ENCODE results near the gene PRDM16.

PRDM16 gene

DNA sequence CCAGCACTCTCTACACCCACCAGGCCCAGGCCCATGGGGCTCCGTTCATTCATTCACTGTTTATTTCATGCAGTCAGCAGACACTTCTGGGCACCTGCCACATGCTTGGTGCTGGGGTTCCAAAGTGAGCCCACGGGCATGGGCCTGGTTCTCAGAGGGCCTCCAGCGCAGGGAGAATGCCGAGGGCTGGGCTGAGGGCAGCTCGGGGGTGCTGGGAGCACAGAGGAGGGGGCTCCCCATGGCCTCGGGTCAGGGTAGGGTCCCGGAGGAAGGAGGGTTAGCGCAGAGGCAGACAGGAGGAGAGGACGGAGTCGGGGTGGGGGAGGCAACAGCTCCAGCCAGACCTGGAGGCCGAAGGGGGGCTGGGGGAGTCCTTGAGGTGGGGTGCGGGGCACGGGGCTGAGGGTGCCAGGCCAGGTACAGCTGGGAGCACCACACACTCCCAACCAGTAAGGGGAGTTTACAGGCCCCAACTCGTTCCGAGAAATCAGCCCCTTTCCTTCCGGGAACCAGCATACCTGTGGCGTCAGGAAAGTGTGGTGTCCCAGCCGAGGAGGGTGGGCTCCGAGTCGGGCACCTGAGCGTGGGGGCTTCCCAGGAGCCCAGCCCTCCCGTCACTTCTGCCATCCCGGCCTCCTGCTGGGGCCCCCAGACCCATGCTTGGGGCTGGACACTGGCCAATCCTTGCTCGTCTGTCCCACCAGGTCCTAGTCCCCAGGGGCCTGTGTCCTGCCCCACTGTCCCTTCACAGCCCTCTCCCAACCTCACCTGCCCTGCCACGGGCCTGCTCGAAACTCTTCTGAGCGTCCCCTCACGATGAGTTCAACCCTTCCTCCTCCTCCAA lies 396.3 kb downstream of the PRDM16 start:
- no peaks in the 10 kb centered on the region for H3K9me2 ChIP-seq (replicated peaks; ENCODE audit: insufficient read depth, low read length)
- H3K4me3 ChIP-seq (ENCODE audit: low read length): no peak overlapping the region
- no peaks in the 10 kb centered on the region for H3K4me1 ChIP-seq (ENCODE audit: low read length)
- no peaks in the 10 kb centered on the region for H3K9me3 ChIP-seq (replicated peaks; ENCODE audit: insufficient read depth, low read length)
- H3K9ac ChIP-seq (ENCODE audit: low read length): no peak overlapping the region
- no peak overlapping the region for H2AFZ ChIP-seq (ENCODE audit: low read length)
- TF ChIP-seq, protein P1, sequence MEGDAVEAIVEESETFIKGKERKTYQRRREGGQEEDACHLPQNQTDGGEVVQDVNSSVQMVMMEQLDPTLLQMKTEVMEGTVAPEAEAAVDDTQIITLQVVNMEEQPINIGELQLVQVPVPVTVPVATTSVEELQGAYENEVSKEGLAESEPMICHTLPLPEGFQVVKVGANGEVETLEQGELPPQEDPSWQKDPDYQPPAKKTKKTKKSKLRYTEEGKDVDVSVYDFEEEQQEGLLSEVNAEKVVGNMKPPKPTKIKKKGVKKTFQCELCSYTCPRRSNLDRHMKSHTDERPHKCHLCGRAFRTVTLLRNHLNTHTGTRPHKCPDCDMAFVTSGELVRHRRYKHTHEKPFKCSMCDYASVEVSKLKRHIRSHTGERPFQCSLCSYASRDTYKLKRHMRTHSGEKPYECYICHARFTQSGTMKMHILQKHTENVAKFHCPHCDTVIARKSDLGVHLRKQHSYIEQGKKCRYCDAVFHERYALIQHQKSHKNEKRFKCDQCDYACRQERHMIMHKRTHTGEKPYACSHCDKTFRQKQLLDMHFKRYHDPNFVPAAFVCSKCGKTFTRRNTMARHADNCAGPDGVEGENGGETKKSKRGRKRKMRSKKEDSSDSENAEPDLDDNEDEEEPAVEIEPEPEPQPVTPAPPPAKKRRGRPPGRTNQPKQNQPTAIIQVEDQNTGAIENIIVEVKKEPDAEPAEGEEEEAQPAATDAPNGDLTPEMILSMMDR (IDR thresholded peaks at IDR 0.05; ENCODE audit: low read length): no peak
- TF ChIP-seq EZH2 (optimal IDR thresholded peaks at IDR 0.05; ENCODE audit: low read depth, low read length): no peak
- no peak for TF ChIP-seq EZH2phosphoT487 (IDR thresholded peaks at IDR 0.05; ENCODE audit: low read length)
- H3K27ac ChIP-seq (ENCODE audit: low read length): no peak overlapping the region
- no peaks in the 10 kb centered on the region for H3K36me3 ChIP-seq (replicated peaks; ENCODE audit: insufficient read depth, low read length)
- no peaks in the 10 kb centered on the region for H3F3A ChIP-seq (ENCODE audit: insufficient read depth, low read length)
- no peaks in the 10 kb centered on the region for H3K79me2 ChIP-seq (ENCODE audit: low read length)
- H4K20me1 ChIP-seq (ENCODE audit: insufficient read depth, low read length): no peaks in the 10 kb centered on the region
- DNase-seq: no peak
- peaks cover 93% of the 10 kb centered on the region for H3K27me3 ChIP-seq (replicated peaks; ENCODE audit: insufficient read depth, low read length)
- H3K4me2 ChIP-seq (ENCODE audit: low read depth, low read length): no peak overlapping the region

DNA sequence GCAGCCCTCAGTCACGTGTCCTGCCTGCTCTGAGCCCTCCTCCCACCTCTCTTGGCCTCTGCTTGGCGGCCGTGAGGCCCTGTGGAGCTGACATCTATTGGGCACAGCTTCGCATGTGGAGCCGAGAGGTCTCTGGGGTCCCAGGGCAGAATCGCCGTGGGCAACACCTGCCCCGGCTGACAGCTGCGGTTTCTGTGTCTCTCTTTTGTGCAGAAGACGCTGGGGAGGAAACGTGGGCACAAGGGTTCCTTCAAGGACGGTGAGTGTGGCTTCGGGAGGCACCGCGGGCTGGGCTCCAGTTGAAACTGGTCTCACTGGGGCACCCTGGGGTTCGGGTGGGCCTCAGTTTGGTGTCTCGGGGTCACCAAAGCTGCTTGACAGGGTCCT lies 396.9 kb downstream of the PRDM16 start:
- H3K27me3 ChIP-seq (replicated peaks; ENCODE audit: insufficient read depth, low read length): peaks cover 90% of the 10 kb centered on the region
- no peak for DNase-seq
- no peaks in the 10 kb centered on the region for H3K9me2 ChIP-seq (replicated peaks; ENCODE audit: insufficient read depth, low read length)
- no peaks in the 10 kb centered on the region for H3F3A ChIP-seq (ENCODE audit: insufficient read depth, low read length)
- no peak overlapping the region for H3K4me3 ChIP-seq (ENCODE audit: low read length)
- H2AFZ ChIP-seq (ENCODE audit: low read length): no peak overlapping the region
- H3K4me1 ChIP-seq (ENCODE audit: low read length): no peaks in the 10 kb centered on the region
- no peak overlapping the region for H3K4me2 ChIP-seq (ENCODE audit: low read depth, low read length)
- H3K36me3 ChIP-seq (replicated peaks; ENCODE audit: insufficient read depth, low read length): no peaks in the 10 kb centered on the region
- no peaks in the 10 kb centered on the region for H3K79me2 ChIP-seq (ENCODE audit: low read length)
- no peaks in the 10 kb centered on the region for H4K20me1 ChIP-seq (ENCODE audit: insufficient read depth, low read length)
- no peaks in the 10 kb centered on the region for H3K9me3 ChIP-seq (replicated peaks; ENCODE audit: insufficient read depth, low read length)
- H3K9ac ChIP-seq (ENCODE audit: low read length): no peak overlapping the region
- no peak overlapping the region for H3K27ac ChIP-seq (ENCODE audit: low read length)
- TF ChIP-seq, protein P1 (IDR thresholded peaks at IDR 0.05; ENCODE audit: low read length): no peak
- no peak for TF ChIP-seq EZH2 (optimal IDR thresholded peaks at IDR 0.05; ENCODE audit: low read depth, low read length)
- TF ChIP-seq EZH2phosphoT487 (IDR thresholded peaks at IDR 0.05; ENCODE audit: low read length): no peak

DNA sequence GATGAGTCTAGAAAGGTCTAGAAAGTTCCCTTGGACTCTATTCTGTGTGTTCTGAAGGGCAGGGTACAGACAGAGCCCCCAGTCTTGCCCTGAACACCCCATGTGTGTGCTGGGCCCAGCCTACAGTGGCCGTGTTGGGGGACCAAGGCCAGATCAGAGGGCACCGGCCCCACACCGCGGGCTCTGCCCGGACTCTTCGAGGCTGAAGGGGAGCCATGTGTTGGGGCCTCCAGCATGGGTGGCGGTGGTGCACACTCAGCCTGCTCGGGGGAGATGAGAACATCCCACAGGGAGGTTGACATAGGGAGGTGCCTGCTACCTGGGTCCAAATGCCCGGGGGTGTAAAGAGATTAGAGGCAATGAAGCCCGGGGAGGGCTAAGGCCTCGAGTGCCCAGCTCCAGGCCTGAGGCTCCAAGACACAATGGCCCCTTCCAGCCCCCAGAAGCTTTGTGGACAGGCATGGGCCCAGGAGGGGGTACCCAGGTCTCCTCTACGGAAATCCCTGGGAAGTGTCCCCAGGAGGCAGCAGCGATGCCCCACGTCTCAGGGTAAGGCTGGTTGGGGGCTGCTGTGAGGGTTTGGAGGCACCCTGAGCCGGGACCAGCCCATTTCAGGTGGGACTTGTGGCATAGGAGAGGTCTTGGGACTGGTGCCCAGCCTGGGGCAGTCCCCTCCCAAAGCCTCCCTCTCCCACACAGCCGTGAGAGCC lies 397.5 kb downstream of the PRDM16 start:
- Histone ChIP-seq H3K4me1 (ENCODE audit: low read length) (no peaks in the 10 kb centered on the region), H3K4me2 (ENCODE audit: low read depth, low read length) (no peak overlapping the region), H3K9me3 (replicated peaks; ENCODE audit: insufficient read depth, low read length) (no peaks in the 10 kb centered on the region), H3K9ac (ENCODE audit: low read length) (no peak overlapping the region), H2AFZ (ENCODE audit: low read length) (no peak overlapping the region), H3K36me3 (replicated peaks; ENCODE audit: insufficient read depth, low read length) (no peaks in the 10 kb centered on the region), H3K27me3 (replicated peaks; ENCODE audit: insufficient read depth, low read length) (peaks cover 90% of the 10 kb centered on the region), H3K4me3 (ENCODE audit: low read length) (no peak overlapping the region), H3K79me2 (ENCODE audit: low read length) (no peaks in the 10 kb centered on the region), H3K9me2 (replicated peaks; ENCODE audit: insufficient read depth, low read length) (no peaks in the 10 kb centered on the region), H4K20me1 (ENCODE audit: insufficient read depth, low read length) (no peaks in the 10 kb centered on the region), H3F3A (ENCODE audit: insufficient read depth, low read length) (no peaks in the 10 kb centered on the region), H3K27ac (ENCODE audit: low read length) (no peak overlapping the region)
- TF ChIP-seq EZH2phosphoT487 (IDR thresholded peaks at IDR 0.05; ENCODE audit: low read length) (no peak), EZH2 (optimal IDR thresholded peaks at IDR 0.05; ENCODE audit: low read depth, low read length) (no peak)
- TF ChIP-seq, protein P1 (IDR thresholded peaks at IDR 0.05; ENCODE audit: low read length): no peak
- no peak for DNase-seq
